B cell (primary cell): ENCODE results near the gene BPIFB1. TPM values are rescaled to one million over a fixed set of nuclear protein-coding genes. Genes with fewer than 3 reads are reported as not detected.

ENCODE experiments used
- ATAC-seq: fragments of 200-7000 bp; cut with Tn5 transposase; one replicate; pipeline ENCODE4 v1.10.0; 2021; ENCODE audit warnings: low read depth, mild to moderate bottlenecking, moderate number of reproducible peaks, moderate library complexity
- CTCF ChIA-PET: fragments of 350-600 bp; sonication (Branson Sonifier 250); formaldehyde crosslinking; loops from one replicate; lab custom pipeline; 2021; ENCODE audit warnings: antibody characterized with exemption, inconsistent platforms; lab: Charles Lee
- POLR2A ChIA-PET: fragments of 350-600 bp; sonication (Branson Sonifier 250); formaldehyde crosslinking; loops from one replicate; lab custom pipeline; 2021; ENCODE audit warnings: antibody characterized with exemption; lab: Charles Lee
- DNase-seq: peaks from one replicate; pipeline ENCODE4 v3.0.0; 2013
- H2AFZ ChIP-seq: 2 replicates; pipeline ENCODE4 v1.6.1; 2012; ENCODE audit warnings: mild to moderate bottlenecking, low read depth, low read length; ENCODE audit not compliant: insufficient read depth, poor library complexity, severe bottlenecking
- H3K27ac ChIP-seq, 2 donors: 1 replicate in 1 of 2; 2 replicates in 1 of 2; pipeline ENCODE4 v1.5.1; 2012 to 2013; ENCODE audit warnings: low read length in 2 of 2, mild to moderate bottlenecking in 2 of 2, moderate library complexity in 1 of 2
- H3K27me3 ChIP-seq, 4 experiments: fragments of 200-600 bp in 1 of 4; sonication (generic) in 1 of 4; replicated peaks in 1 of 4; 1 replicate in 2 of 4; 2 replicates in 2 of 4; pipeline versions ENCODE4 v1.6.1 to v1.7.0; 2013 to 2016; ENCODE audit warnings: low read length in 3 of 4, mild to moderate bottlenecking in 2 of 4, mixed read lengths in 1 of 4, moderate library complexity in 1 of 4; ENCODE audit not compliant: insufficient read depth in 4 of 4, control insufficient read depth in 3 of 4; ENCODE audit errors: control extremely low read depth in 1 of 4
- H3K36me3 ChIP-seq, 2 experiments: replicated peaks in 1 of 2; 1 replicate in 1 of 2; 2 replicates in 1 of 2; pipeline versions ENCODE4 v1.6.1 to v1.7.1; 2013; ENCODE audit warnings: low read length in 1 of 2; ENCODE audit not compliant: insufficient read depth in 2 of 2, control insufficient read depth in 1 of 2; ENCODE audit errors: control extremely low read depth in 1 of 2, extremely low read depth in 1 of 2
- H3K4me1 ChIP-seq, 2 donors: fragments of 200-600 bp in 1 of 2; sonication (generic) in 1 of 2; 1 replicate in 1 of 2; 2 replicates in 1 of 2; pipeline versions ENCODE4 v1.5.1 to v1.6.1; 2013 to 2017; ENCODE audit warnings: low read length in 2 of 2; ENCODE audit not compliant: control insufficient read depth in 2 of 2, insufficient read depth in 2 of 2
- H3K4me2 ChIP-seq: replicated peaks from 2 replicates; pipeline ENCODE3; 2012; ENCODE audit warnings: mild to moderate bottlenecking, low read depth, low read length; ENCODE audit not compliant: poor library complexity, severe bottlenecking
- H3K4me3 ChIP-seq, 5 experiments: fragments of 200-600 bp in 1 of 5; sonication (generic) in 1 of 5; 1 replicate in 3 of 5; 2 replicates in 2 of 5; pipeline versions ENCODE4 v1.5.1 to v1.7.0; 2011 to 2016; ENCODE audit warnings: low read length in 4 of 5, mild to moderate bottlenecking in 4 of 5, low read depth in 2 of 5, control low read depth in 1 of 5, moderate library complexity in 1 of 5; ENCODE audit not compliant: insufficient read depth in 1 of 5; ENCODE audit errors: control extremely low read depth in 1 of 5, extremely low read depth in 1 of 5
- H3K79me2 ChIP-seq: fragments of 200-600 bp; sonication (generic); one replicate; pipeline ENCODE4 v1.6.0; 2016; ENCODE audit warnings: low read length; ENCODE audit not compliant: control insufficient read depth, insufficient read depth
- H3K9ac ChIP-seq: fragments of 200-600 bp; sonication (generic); 2 replicates; pipeline ENCODE4 v1.6.1; 2017; ENCODE audit warnings: mild to moderate bottlenecking, low read length, moderate library complexity
- H3K9me3 ChIP-seq, 3 donors: one replicate each; pipeline versions ENCODE4 v1.6.1 to v1.7.1; 2013; ENCODE audit warnings: low read length in 2 of 3; ENCODE audit not compliant: control insufficient read depth in 2 of 3, insufficient read depth in 1 of 3; ENCODE audit errors: control extremely low read depth in 1 of 3
- H4K20me1 ChIP-seq: 2 replicates; pipeline ENCODE4 v1.6.0; 2012; ENCODE audit warnings: mild to moderate bottlenecking, low read length; ENCODE audit not compliant: insufficient read depth, control insufficient read depth, poor library complexity, severe bottlenecking
- H3K27ac Mint-ChIP-seq: one replicate; pipeline ENCODE4 v1.8.0; 2021; ENCODE audit warnings: mixed read lengths
- H3K27me3 Mint-ChIP-seq: one replicate; pipeline ENCODE4 v1.8.0; 2021; ENCODE audit warnings: mixed read lengths
- H3K4me1 Mint-ChIP-seq: one replicate; pipeline ENCODE4 v1.8.0; 2021; ENCODE audit warnings: mixed read lengths
- H3K4me3 Mint-ChIP-seq: one replicate; pipeline ENCODE4 v1.8.0; 2021; ENCODE audit warnings: mixed read lengths
- H3K9me3 Mint-ChIP-seq: one replicate; pipeline ENCODE4 v1.8.0; 2022; ENCODE audit warnings: mixed read lengths; ENCODE audit not compliant: insufficient read depth
- EZH2 ChIP-seq: IDR thresholded peaks from 2 replicates; pipeline ENCODE4 v1.6.1; 2012; ENCODE audit warnings: borderline replicate concordance, low read depth, mild to moderate bottlenecking, moderate library complexity, low read length; ENCODE audit not compliant: insufficient read depth, poor library complexity, severe bottlenecking
- WGBS: methylation state at CpG from one replicate; pipeline ENCODE4 v1.1.5; 2013; ENCODE audit warnings: missing lambda C conversion rate; ENCODE audit not compliant: insufficient coverage; 5-methylcytosine and 5-hydroxymethylcytosine counted together
- intact Hi-C: fragments of 100-400 bp; cut with micrococcal nuclease; formaldehyde crosslinking; loops from one replicate; pipeline ENCODE4 v1.10.0; 2022
- polyA plus RNA-seq: library from polyadenylated mRNA; depleted of rRNA; stranded (reverse); fragments of >200 nt; gene quantifications from 2 replicates; pipeline ENCODE4 v1.2.3, GENCODE V29; 2012
- total RNA-seq, 2 donors: library from RNA; stranded (reverse); fragments of 120-200 nt in 1 of 2; gene quantifications; 1 replicate in 1 of 2; 2 replicates in 1 of 2; pipeline versions ENCODE4 v1.2.3 to v1.2.4, GENCODE V29; 2013 to 2022
- TF ChIP-seq, protein P1 (sequence below): fragments of 200-600 bp; IDR thresholded peaks from one replicate; pipeline ENCODE4 v1.8.0; 2022; ENCODE audit warnings: antibody characterized with exemption, mild to moderate bottlenecking

Gene BPIFB1
- total and polyA plus RNA-seq, 2 donors (not counting 1 experiment from before 2014, with no cell fraction given), result not detected

- Mint-ChIP-seq H3K27me3 (peaks cover 43% of the 10 kb centered on the region), H3K27ac (no peak overlapping the region), H3K4me3 (no peak overlapping the region), H3K9me3 (no peaks in the 10 kb centered on the region), H3K4me1 (no peaks in the 10 kb centered on the region)
- no peaks in the 10 kb centered on the region for H3K4me1 ChIP-seq
- H3K9me3 ChIP-seq, result peaks cover 0 to 2% (median 0%) of the 10 kb centered on the region in 3 donors
- TF ChIP-seq, protein P1, sequence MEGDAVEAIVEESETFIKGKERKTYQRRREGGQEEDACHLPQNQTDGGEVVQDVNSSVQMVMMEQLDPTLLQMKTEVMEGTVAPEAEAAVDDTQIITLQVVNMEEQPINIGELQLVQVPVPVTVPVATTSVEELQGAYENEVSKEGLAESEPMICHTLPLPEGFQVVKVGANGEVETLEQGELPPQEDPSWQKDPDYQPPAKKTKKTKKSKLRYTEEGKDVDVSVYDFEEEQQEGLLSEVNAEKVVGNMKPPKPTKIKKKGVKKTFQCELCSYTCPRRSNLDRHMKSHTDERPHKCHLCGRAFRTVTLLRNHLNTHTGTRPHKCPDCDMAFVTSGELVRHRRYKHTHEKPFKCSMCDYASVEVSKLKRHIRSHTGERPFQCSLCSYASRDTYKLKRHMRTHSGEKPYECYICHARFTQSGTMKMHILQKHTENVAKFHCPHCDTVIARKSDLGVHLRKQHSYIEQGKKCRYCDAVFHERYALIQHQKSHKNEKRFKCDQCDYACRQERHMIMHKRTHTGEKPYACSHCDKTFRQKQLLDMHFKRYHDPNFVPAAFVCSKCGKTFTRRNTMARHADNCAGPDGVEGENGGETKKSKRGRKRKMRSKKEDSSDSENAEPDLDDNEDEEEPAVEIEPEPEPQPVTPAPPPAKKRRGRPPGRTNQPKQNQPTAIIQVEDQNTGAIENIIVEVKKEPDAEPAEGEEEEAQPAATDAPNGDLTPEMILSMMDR, result no peak
- no peak for TF ChIP-seq EZH2
- H3K27me3 ChIP-seq, result peaks cover 0 to 7% (median 2%) of the 10 kb centered on the region in 4 experiments
- ChIA-PET POLR2A (no interaction called here), CTCF (interaction anchor here (0.6 kb wide), 1 partner anchor 1949 kb away, joined by 4 read pairs; no protein-coding TSS in a partner anchor)
- H4K20me1 ChIP-seq, result no peaks in the 10 kb centered on the region
- no peak overlapping the region for H2AFZ ChIP-seq
- no peaks in the 10 kb centered on the region for H3K79me2 ChIP-seq
- intact Hi-C loops, result no loop called here
- H3K4me3 ChIP-seq, result no peak overlapping the region
- DNase-seq (no peak), ATAC-seq (no peak)
- H3K4me2 ChIP-seq, result no peak overlapping the region
- H3K9ac ChIP-seq, result no peak overlapping the region
- no peak overlapping the region for H3K27ac ChIP-seq
- no peaks in the 10 kb centered on the region for H3K36me3 ChIP-seq
- 80% methylated on average over 10 of the region's 10 CpGs for WGBS
Measured at GRCh38 chr20:33320006-33320405, 37.0 kb downstream of the BPIFB1 start.

- no peaks in the 10 kb centered on the region for H3K9me3 Mint-ChIP-seq
- peaks cover 0 to 11% (median 2%) of the 10 kb centered on the region in 4 experiments for H3K27me3 ChIP-seq
- DNase-seq (no peak), ATAC-seq (no peak)
- H3K27me3 Mint-ChIP-seq, result peaks cover 51% of the 10 kb centered on the region
- H3K36me3 ChIP-seq, result no peaks in the 10 kb centered on the region
- ChIA-PET CTCF (no interaction called here), POLR2A (no interaction called here)
- no peak overlapping the region for H3K4me3 Mint-ChIP-seq
- H3K27ac Mint-ChIP-seq, result no peak overlapping the region
- no peak overlapping the region for H3K27ac ChIP-seq
- H4K20me1 ChIP-seq, result no peaks in the 10 kb centered on the region
- TF ChIP-seq, protein P1, result no peak
- TF ChIP-seq EZH2, result no peak
- H3K4me3 ChIP-seq, result no peak overlapping the region
- no peak overlapping the region for H3K9ac ChIP-seq
- H3K4me1 ChIP-seq, result no peaks in the 10 kb centered on the region
- intact Hi-C loops, result no loop called here
- peaks cover 0 to 2% (median 0%) of the 10 kb centered on the region in 3 donors for H3K9me3 ChIP-seq
- no peak overlapping the region for H2AFZ ChIP-seq
- H3K4me2 ChIP-seq, result no peak overlapping the region
- H3K4me1 Mint-ChIP-seq, result no peaks in the 10 kb centered on the region
- WGBS, result no CpG with 5 or more reads among the region's 3 CpGs
- no peaks in the 10 kb centered on the region for H3K79me2 ChIP-seq
Measured at GRCh38 chr20:33322456-33322855, 39.4 kb downstream of the BPIFB1 start.
